HL-60 (cell line): ENCODE data around the gene RHBDL3.
A peak's percentile ranks its signal among the peaks of the same experiment; 100 is the strongest.

ENCODE experiments used
- DNase-seq, 2 experiments: peaks; one replicate each; pipeline ENCODE4 v3.0.0-alpha.2; 2010 to 2020; ENCODE audit warnings: low read depth in 1 of 2, low spot score in 1 of 2
- H3K27ac ChIP-seq: fragments of 250-450 bp; sonication (Bioruptor Pico); replicated peaks from 2 replicates; pipeline ENCODE4 v1.5.1; 2020; ENCODE audit warnings: mild to moderate bottlenecking, moderate library complexity
- H3K27me3 ChIP-seq: fragments of 250-450 bp; sonication (Bioruptor Pico); 2 replicates; pipeline ENCODE4 v1.5.1; 2021; ENCODE audit warnings: mild to moderate bottlenecking, moderate library complexity; ENCODE audit not compliant: insufficient read depth, poor library complexity, severe bottlenecking
- H3K4me3 ChIP-seq: replicated peaks from 2 replicates; pipeline ENCODE4 v1.5.1; 2011; ENCODE audit warnings: mild to moderate bottlenecking, control low read depth, low read length; ENCODE audit not compliant: insufficient read depth
- GABPA ChIP-seq: IDR thresholded peaks from 2 replicates; pipeline ENCODE4 v1.6.1; 2012; ENCODE audit warnings: low read depth
- POLR2AphosphoS5 ChIP-seq: IDR thresholded peaks from 2 replicates; pipeline ENCODE4 v1.6.1; 2012; ENCODE audit warnings: low read depth
- SPI1 ChIP-seq: IDR thresholded peaks from 2 replicates; pipeline ENCODE4 v1.6.1; 2012; ENCODE audit warnings: low read depth, mild to moderate bottlenecking, borderline replicate concordance
- TF ChIP-seq, protein P1 (sequence below): IDR thresholded peaks from one replicate; pipeline ENCODE4 v1.5.1; 2011; ENCODE audit warnings: low read length, control low read depth, inconsistent platforms; ENCODE audit not compliant: insufficient read depth
- TF ChIP-seq, protein P2 (sequence below): IDR thresholded peaks from 2 replicates; pipeline ENCODE4 v1.6.1; 2012; ENCODE audit warnings: low read depth; ENCODE audit not compliant: insufficient replicate concordance

RHBDL3 gene

DNA sequence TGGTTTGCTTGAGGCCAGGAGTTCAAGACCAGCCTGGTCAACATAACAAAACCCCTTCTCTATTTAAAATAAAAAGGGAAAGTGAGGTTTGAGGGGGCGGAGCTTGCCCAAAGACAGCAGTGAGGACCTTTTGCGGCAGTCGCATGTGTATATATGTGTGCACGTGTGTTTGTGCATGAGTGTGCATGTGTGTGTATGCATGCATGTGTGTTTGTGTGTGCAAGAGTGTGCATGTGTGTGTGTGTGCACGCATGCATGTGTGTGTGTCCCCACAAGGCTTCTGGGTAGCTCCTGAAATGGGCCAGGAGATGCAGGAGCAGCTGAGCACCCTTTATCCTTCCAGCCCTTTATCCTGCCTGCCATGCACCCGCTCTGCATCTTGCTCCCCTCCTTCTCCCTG lies 9.0 kb downstream of the RHBDL3 start:
- Histone ChIP-seq H3K27me3 (no peaks in the 10 kb centered on the region), H3K27ac (no peak overlapping the region), H3K4me3 (no peak overlapping the region)
- no peak for DNase-seq
- TF ChIP-seq SPI1 (no peak), POLR2AphosphoS5 (no peak), GABPA (no peak)
- TF ChIP-seq, protein P1, sequence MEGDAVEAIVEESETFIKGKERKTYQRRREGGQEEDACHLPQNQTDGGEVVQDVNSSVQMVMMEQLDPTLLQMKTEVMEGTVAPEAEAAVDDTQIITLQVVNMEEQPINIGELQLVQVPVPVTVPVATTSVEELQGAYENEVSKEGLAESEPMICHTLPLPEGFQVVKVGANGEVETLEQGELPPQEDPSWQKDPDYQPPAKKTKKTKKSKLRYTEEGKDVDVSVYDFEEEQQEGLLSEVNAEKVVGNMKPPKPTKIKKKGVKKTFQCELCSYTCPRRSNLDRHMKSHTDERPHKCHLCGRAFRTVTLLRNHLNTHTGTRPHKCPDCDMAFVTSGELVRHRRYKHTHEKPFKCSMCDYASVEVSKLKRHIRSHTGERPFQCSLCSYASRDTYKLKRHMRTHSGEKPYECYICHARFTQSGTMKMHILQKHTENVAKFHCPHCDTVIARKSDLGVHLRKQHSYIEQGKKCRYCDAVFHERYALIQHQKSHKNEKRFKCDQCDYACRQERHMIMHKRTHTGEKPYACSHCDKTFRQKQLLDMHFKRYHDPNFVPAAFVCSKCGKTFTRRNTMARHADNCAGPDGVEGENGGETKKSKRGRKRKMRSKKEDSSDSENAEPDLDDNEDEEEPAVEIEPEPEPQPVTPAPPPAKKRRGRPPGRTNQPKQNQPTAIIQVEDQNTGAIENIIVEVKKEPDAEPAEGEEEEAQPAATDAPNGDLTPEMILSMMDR = no peak
- TF ChIP-seq, protein P2, sequence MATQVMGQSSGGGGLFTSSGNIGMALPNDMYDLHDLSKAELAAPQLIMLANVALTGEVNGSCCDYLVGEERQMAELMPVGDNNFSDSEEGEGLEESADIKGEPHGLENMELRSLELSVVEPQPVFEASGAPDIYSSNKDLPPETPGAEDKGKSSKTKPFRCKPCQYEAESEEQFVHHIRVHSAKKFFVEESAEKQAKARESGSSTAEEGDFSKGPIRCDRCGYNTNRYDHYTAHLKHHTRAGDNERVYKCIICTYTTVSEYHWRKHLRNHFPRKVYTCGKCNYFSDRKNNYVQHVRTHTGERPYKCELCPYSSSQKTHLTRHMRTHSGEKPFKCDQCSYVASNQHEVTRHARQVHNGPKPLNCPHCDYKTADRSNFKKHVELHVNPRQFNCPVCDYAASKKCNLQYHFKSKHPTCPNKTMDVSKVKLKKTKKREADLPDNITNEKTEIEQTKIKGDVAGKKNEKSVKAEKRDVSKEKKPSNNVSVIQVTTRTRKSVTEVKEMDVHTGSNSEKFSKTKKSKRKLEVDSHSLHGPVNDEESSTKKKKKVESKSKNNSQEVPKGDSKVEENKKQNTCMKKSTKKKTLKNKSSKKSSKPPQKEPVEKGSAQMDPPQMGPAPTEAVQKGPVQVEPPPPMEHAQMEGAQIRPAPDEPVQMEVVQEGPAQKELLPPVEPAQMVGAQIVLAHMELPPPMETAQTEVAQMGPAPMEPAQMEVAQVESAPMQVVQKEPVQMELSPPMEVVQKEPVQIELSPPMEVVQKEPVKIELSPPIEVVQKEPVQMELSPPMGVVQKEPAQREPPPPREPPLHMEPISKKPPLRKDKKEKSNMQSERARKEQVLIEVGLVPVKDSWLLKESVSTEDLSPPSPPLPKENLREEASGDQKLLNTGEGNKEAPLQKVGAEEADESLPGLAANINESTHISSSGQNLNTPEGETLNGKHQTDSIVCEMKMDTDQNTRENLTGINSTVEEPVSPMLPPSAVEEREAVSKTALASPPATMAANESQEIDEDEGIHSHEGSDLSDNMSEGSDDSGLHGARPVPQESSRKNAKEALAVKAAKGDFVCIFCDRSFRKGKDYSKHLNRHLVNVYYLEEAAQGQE = no peak

DNA sequence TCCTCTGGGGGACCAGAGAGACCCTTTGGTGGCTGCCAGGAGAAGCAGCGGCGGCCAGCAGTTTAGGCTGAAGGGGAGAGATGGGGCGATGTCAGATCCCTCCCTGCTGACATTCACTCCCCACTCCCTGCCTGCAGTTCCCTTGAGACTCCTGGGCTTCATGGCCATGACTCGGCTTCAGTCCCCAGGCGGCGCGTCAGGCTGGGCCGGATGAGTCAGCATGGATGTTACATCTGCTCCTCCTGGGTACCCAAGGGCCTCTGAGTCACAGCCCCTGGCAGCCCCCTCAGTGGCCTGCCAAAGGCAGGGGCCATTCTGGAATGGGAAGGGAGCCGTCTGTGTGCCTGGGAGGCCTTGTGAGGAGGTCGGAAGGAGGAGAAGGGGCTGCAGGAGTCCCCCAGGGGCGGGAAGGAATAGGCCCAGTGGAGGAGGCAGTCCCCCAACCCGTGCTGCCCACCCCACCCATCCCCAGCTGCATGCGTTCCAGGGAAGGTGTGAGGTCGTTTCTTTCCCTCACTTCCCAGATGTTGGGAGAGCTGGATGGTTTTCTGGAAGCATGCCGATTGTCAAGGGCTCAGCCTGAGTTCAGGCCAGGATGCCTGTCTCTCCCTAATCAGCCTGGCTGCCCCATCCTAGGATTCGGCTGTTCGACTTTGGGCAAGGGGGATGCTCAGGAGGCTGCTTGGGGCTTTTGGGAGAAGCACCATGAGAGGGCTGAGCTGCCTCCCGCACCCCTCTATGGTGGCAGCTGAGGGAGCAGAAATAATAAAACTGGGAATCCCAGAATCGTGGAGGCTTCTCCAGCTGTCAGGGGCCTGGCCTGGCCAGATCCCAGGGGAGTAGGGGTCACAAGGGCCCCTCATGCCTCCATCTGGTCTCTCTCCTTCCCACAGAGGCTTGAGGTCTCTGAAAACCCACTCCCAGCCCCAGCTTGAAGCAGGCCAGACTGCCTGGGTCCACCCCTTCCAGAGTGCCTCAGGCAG lies 9.7 kb downstream of the RHBDL3 start:
- DNase-seq = peak; percentile 19 to 34
- no peaks in the 10 kb centered on the region for H3K27me3 ChIP-seq
- peak overlapping the region; percentile 30 for H3K27ac ChIP-seq
- no peak for TF ChIP-seq POLR2AphosphoS5
- TF ChIP-seq, protein P2 = no peak
- TF ChIP-seq, protein P1 = no peak
- no peak for TF ChIP-seq SPI1
- TF ChIP-seq GABPA = no peak
- no peak overlapping the region for H3K4me3 ChIP-seq

DNA sequence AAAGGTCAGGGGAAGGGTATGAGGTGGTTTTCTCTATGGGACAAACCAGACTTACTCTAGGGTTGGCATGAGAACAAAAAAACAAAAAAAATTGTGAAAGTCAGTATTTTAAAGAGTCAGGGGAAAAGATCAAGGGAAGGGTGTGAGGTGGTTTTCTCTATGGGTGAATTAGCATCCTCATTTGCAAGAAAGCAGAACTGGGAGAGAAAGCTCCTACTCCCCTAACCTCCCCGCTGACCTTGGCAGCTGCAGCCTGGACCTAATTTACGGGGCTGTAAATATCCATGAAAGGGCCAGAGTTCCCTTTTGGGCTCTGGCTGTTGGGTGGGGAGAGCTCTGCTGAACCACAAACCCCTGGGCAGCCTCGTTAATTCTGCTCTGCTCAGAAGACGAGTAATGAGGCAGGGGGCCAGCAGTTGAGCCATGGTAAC lies 10.6 kb downstream of the RHBDL3 start:
- peak in 1 of 2 experiments; percentile 39 for DNase-seq
- peak overlapping the region; percentile 30; the same call in 1 of the 2 replicates for H3K27ac ChIP-seq

More for the DNA sequence above, 10.6 kb downstream of the RHBDL3 start:
- no peak overlapping the region for H3K4me3 ChIP-seq
- H3K27me3 ChIP-seq = no peaks in the 10 kb centered on the region
- TF ChIP-seq POLR2AphosphoS5 (no peak), SPI1 (peak; percentile 87), GABPA (no peak)
- TF ChIP-seq, protein P2 = no peak
- TF ChIP-seq, protein P1 = no peak
